Measurements from ENCODE around the gene CENPV.

- TF ChIP-seq, protein P1, sequence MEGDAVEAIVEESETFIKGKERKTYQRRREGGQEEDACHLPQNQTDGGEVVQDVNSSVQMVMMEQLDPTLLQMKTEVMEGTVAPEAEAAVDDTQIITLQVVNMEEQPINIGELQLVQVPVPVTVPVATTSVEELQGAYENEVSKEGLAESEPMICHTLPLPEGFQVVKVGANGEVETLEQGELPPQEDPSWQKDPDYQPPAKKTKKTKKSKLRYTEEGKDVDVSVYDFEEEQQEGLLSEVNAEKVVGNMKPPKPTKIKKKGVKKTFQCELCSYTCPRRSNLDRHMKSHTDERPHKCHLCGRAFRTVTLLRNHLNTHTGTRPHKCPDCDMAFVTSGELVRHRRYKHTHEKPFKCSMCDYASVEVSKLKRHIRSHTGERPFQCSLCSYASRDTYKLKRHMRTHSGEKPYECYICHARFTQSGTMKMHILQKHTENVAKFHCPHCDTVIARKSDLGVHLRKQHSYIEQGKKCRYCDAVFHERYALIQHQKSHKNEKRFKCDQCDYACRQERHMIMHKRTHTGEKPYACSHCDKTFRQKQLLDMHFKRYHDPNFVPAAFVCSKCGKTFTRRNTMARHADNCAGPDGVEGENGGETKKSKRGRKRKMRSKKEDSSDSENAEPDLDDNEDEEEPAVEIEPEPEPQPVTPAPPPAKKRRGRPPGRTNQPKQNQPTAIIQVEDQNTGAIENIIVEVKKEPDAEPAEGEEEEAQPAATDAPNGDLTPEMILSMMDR (IDR thresholded peaks at IDR 0.05; ENCODE audit: low read depth, low read length): no peak
- TF ChIP-seq EZH2phosphoT487 (IDR thresholded peaks at IDR 0.05; ENCODE audit: low read depth): no peak
Observed at GRCh38 chr17:16343569-16343968, 9.7 kb downstream of the CENPV start.
